Measurements from ENCODE around the gene AGO3.

Gene AGO3

GRCh38 chr1:36083635-36084496 lies 153.0 kb downstream of the AGO3 start, which contains the start of gene TEKT2:
Gene TEKT2, plus strand, starts transcription at chr1:36084094. Its CDS starts 828 bp downstream, at chr1:36084922.
- DNase-seq (ENCODE audit: low read depth in 2 of 2), result no peak

- DNase-seq (ENCODE audit: low read depth in 2 of 2), result no peak
Observed at GRCh38 chr1:36084497-36085115, 153.7 kb downstream of the AGO3 start.

- no peak for DNase-seq (ENCODE audit: low read depth in 2 of 2)
Observed at GRCh38 chr1:36085126-36085525, 154.2 kb downstream of the AGO3 start.

- DNase-seq (ENCODE audit: low read depth in 2 of 2), result no peak
Observed at GRCh38 chr1:36085686-36086526, 155.0 kb downstream of the AGO3 start.

GRCh38 chr1:36086529-36087232 lies 155.8 kb downstream of the AGO3 start:
- DNase-seq (ENCODE audit: low read depth in 2 of 2), result no peak

- no peak for DNase-seq (ENCODE audit: low read depth in 2 of 2)
Observed at GRCh38 chr1:36087233-36088123, 156.6 kb downstream of the AGO3 start.

GRCh38 chr1:36088265-36088576 lies 157.3 kb downstream of the AGO3 start:
- no peak for DNase-seq (ENCODE audit: low read depth in 2 of 2)

- DNase-seq (ENCODE audit: low read depth in 2 of 2), result peak; percentile 79 to 82
Observed at GRCh38 chr1:36088577-36089392, 157.9 kb downstream of the AGO3 start, which contains the start of gene ADPRS. Gene ADPRS, plus strand, starts transcription at chr1:36088892. Its CDS starts 13 bp downstream, at chr1:36088905.

- DNase-seq (ENCODE audit: low read depth in 2 of 2), result no peak
Observed at GRCh38 chr1:36089393-36090121, 158.7 kb downstream of the AGO3 start.

- no peak for DNase-seq (ENCODE audit: low read depth in 2 of 2)
Observed at GRCh38 chr1:36091141-36091540, 160.2 kb downstream of the AGO3 start.

- no peak for DNase-seq (ENCODE audit: low read depth in 2 of 2)
Observed at GRCh38 chr1:36091698-36092097, 160.8 kb downstream of the AGO3 start.

GRCh38 chr1:36092166-36092797 lies 161.4 kb downstream of the AGO3 start:
- no peak for DNase-seq (ENCODE audit: low read depth in 2 of 2)

GRCh38 chr1:36092798-36093185 lies 161.9 kb downstream of the AGO3 start:
- DNase-seq (ENCODE audit: low read depth in 2 of 2), result no peak

GRCh38 chr1:36093226-36093625 lies 162.3 kb downstream of the AGO3 start:
- DNase-seq (ENCODE audit: low read depth in 2 of 2), result no peak

GRCh38 chr1:36093929-36094328 lies 163.0 kb downstream of the AGO3 start:
- no peak for DNase-seq (ENCODE audit: low read depth in 2 of 2)

- no peak for DNase-seq (ENCODE audit: low read depth in 2 of 2)
Observed at GRCh38 chr1:36094621-36095061, 163.7 kb downstream of the AGO3 start.

- DNase-seq (ENCODE audit: low read depth in 2 of 2), result no peak
Observed at GRCh38 chr1:36095760-36096405, 165.0 kb downstream of the AGO3 start.
